ENCODE measurements around the gene AP4B1.

The AP4B1 gene

DNA sequence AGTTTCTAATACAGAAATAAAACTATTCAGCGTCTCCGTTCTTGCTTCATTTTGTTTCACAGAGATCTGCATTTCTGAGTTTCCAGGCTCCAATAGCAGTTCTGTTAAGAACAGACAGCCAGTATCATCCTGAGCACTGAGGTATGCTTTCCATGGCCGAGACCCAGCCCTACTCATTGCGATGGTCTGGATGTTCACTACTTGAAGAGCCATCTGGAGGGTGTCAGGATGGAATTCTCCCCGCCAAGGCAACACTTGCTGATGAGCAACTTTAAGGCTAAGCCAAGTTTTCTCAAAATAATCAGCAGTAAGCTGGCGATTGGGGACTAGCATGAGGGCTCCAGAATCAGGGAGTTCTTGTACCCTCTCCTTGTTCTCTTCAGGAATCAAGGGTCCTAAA lies 9.5 kb downstream of the AP4B1 start:
- no peak overlapping the region for H3K27ac ChIP-seq (replicated peaks; ENCODE audit: low read length)
- H3K79me1 ChIP-seq (ENCODE audit: low read depth, low read length) = no peaks in the 10 kb centered on the region
- H3K18ac ChIP-seq (ENCODE audit: low read length) = no peak overlapping the region
- H3K36me3 ChIP-seq (replicated peaks in 1 of 2; ENCODE audit: control insufficient read depth in 2 of 2, insufficient read depth in 2 of 2, low read length in 2 of 2) = peaks cover 3 to 56% of the 10 kb centered on the region in 2 donors
- H3K4me3 ChIP-seq (ENCODE audit: low read length in 2 of 2) = no peak overlapping the region
- H2BK12ac ChIP-seq (ENCODE audit: low read length) = no peak overlapping the region
- H3K23ac ChIP-seq (ENCODE audit: low read depth, low read length, poor library complexity) = no peak overlapping the region
- H3K4ac ChIP-seq (ENCODE audit: low read length) = no peak overlapping the region
- H2BK15ac ChIP-seq (ENCODE audit: low read length) = no peak overlapping the region
- H3K9ac ChIP-seq (ENCODE audit: low read depth, low read length, poor library complexity) = no peak overlapping the region
- H3K9me3 ChIP-seq (replicated peaks in 1 of 2; ENCODE audit: control insufficient read depth in 2 of 2, insufficient read depth in 1 of 2, low read depth in 1 of 2, low read length in 2 of 2) = no peaks in the 10 kb centered on the region
- H3K14ac ChIP-seq (ENCODE audit: low read length) = no peak overlapping the region
- H3K27me3 ChIP-seq (ENCODE audit: control insufficient read depth in 3 of 3, insufficient read depth in 3 of 3, low read depth in 1 of 3, low read length in 3 of 3) = no peaks in the 10 kb centered on the region
- H4K8ac ChIP-seq (ENCODE audit: low read depth, low read length) = no peak overlapping the region
- no peaks in the 10 kb centered on the region for H3K4me1 ChIP-seq (ENCODE audit: control insufficient read depth in 2 of 2, insufficient read depth in 1 of 2, low read depth in 1 of 2, low read length in 2 of 2)
- H2AK5ac ChIP-seq (ENCODE audit: low read depth, low read length) = no peak overlapping the region
- DNase-seq (ENCODE audit: low spot score) = no peak
- H2AFZ ChIP-seq (ENCODE audit: low read length) = no peak overlapping the region
- H2BK120ac ChIP-seq (ENCODE audit: low read depth, low read length) = no peak overlapping the region
- no peak overlapping the region for H3K4me2 ChIP-seq (ENCODE audit: insufficient read depth, low read length, poor library complexity, severe bottlenecking)
- no CpG with 5 or more reads among the region's 6 CpGs for WGBS, 2 donors (ENCODE audit: extremely low coverage in 2 of 2, insufficient read length in 2 of 2, insufficient replicate concordance in 1 of 2)
- no peak overlapping the region for H4K91ac ChIP-seq (ENCODE audit: low read depth, low read length, poor library complexity)
- H2BK5ac ChIP-seq (ENCODE audit: low read length) = no peak overlapping the region

DNA sequence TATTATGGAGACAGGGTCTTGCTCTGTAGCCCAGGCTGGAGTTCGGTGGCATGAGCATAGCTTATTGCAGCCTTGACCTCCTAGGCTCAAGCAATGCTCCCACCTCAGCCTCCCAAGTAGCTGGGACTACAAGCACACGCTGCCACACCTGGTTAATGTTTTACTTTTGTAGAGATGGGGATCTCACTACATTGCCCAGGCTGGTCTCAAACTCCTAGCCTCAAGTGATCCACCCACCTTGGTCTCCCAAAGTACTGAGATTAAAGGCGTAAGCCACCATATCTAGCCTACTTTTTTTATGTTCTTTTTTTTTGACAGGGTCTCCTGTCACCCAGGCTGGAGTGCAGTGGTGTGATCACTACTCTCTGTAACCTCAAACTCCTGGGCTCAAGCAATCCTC lies 11.3 kb downstream of the AP4B1 start:
- peaks cover 2 to 38% of the 10 kb centered on the region in 2 donors for H3K36me3 ChIP-seq (replicated peaks in 1 of 2; ENCODE audit: control insufficient read depth in 2 of 2, insufficient read depth in 2 of 2, low read length in 2 of 2)
- no CpG with 5 or more reads among the region's 3 CpGs for WGBS, 2 donors (ENCODE audit: extremely low coverage in 2 of 2, insufficient read length in 2 of 2, insufficient replicate concordance in 1 of 2)
- H4K8ac ChIP-seq (ENCODE audit: low read depth, low read length) = no peak overlapping the region
- no peak overlapping the region for H2BK120ac ChIP-seq (ENCODE audit: low read depth, low read length)
- H3K4me3 ChIP-seq (ENCODE audit: low read length in 2 of 2) = no peak overlapping the region
- no peak overlapping the region for H4K91ac ChIP-seq (ENCODE audit: low read depth, low read length, poor library complexity)
- H3K9ac ChIP-seq (ENCODE audit: low read depth, low read length, poor library complexity) = no peak overlapping the region
- H3K9me3 ChIP-seq (replicated peaks in 1 of 2; ENCODE audit: control insufficient read depth in 2 of 2, insufficient read depth in 1 of 2, low read depth in 1 of 2, low read length in 2 of 2) = no peaks in the 10 kb centered on the region
- H3K4me1 ChIP-seq (ENCODE audit: control insufficient read depth in 2 of 2, insufficient read depth in 1 of 2, low read depth in 1 of 2, low read length in 2 of 2) = no peaks in the 10 kb centered on the region
- no peaks in the 10 kb centered on the region for H3K79me1 ChIP-seq (ENCODE audit: low read depth, low read length)
- H2AFZ ChIP-seq (ENCODE audit: low read length) = no peak overlapping the region
- no peak overlapping the region for H2BK12ac ChIP-seq (ENCODE audit: low read length)
- H3K18ac ChIP-seq (ENCODE audit: low read length) = no peak overlapping the region
- no peaks in the 10 kb centered on the region for H3K27me3 ChIP-seq (ENCODE audit: control insufficient read depth in 3 of 3, insufficient read depth in 3 of 3, low read depth in 1 of 3, low read length in 3 of 3)
- no peak for DNase-seq (ENCODE audit: low spot score)
- no peak overlapping the region for H2BK5ac ChIP-seq (ENCODE audit: low read length)
- no peak overlapping the region for H3K4ac ChIP-seq (ENCODE audit: low read length)
- no peak overlapping the region for H3K14ac ChIP-seq (ENCODE audit: low read length)
- H3K23ac ChIP-seq (ENCODE audit: low read depth, low read length, poor library complexity) = no peak overlapping the region
- H2AK5ac ChIP-seq (ENCODE audit: low read depth, low read length) = no peak overlapping the region
- H2BK15ac ChIP-seq (ENCODE audit: low read length) = no peak overlapping the region
- no peak overlapping the region for H3K27ac ChIP-seq (replicated peaks; ENCODE audit: low read length)
- no peak overlapping the region for H3K4me2 ChIP-seq (ENCODE audit: insufficient read depth, low read length, poor library complexity, severe bottlenecking)

DNA sequence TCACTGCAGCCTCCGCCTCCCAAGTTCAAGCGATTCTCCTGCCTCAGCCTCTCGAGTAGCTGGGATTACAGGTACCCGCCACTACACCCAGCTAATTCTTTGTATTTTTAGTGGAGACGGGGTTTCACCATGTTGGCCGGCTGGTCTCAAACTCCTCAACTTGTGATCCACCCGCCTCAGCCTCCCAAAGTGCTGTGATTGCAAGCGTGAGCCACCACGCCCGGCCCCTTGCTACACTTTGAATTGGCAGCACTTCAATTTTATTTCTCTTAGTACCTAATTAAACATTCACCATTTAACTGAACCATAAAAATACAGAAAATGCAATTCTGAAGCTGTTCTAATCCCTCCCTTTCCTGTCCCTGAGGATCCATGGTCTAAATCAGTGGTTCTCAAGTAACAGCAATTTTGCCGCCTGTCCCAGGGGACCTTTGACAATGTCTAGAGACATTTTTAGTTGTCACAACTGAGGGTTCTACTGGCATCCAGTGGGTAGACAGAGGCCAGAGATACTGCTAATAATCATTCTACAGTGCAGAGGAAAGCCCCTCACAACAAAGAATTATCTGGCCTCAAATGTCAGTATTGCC lies 12.9 kb downstream of the AP4B1 start:
- H4K8ac ChIP-seq (ENCODE audit: low read depth, low read length) = no peak overlapping the region
- no peaks in the 10 kb centered on the region for H3K79me1 ChIP-seq (ENCODE audit: low read depth, low read length)
- no peak overlapping the region for H3K4me2 ChIP-seq (ENCODE audit: insufficient read depth, low read length, poor library complexity, severe bottlenecking)
- H2BK120ac ChIP-seq (ENCODE audit: low read depth, low read length) = no peak overlapping the region
- H3K9ac ChIP-seq (ENCODE audit: low read depth, low read length, poor library complexity) = no peak overlapping the region
- no peak overlapping the region for H2AK5ac ChIP-seq (ENCODE audit: low read depth, low read length)
- H3K27ac ChIP-seq (replicated peaks; ENCODE audit: low read length) = no peak overlapping the region
- no peaks in the 10 kb centered on the region for H3K9me3 ChIP-seq (replicated peaks in 1 of 2; ENCODE audit: control insufficient read depth in 2 of 2, insufficient read depth in 1 of 2, low read depth in 1 of 2, low read length in 2 of 2)
- H3K18ac ChIP-seq (ENCODE audit: low read length) = no peak overlapping the region
- H3K36me3 ChIP-seq (replicated peaks in 1 of 2; ENCODE audit: control insufficient read depth in 2 of 2, insufficient read depth in 2 of 2, low read length in 2 of 2) = peaks cover 0 to 27% of the 10 kb centered on the region in 2 donors
- no peak overlapping the region for H3K4me3 ChIP-seq (ENCODE audit: low read length in 2 of 2)
- no peak overlapping the region for H3K23ac ChIP-seq (ENCODE audit: low read depth, low read length, poor library complexity)
- no peaks in the 10 kb centered on the region for H3K27me3 ChIP-seq (ENCODE audit: control insufficient read depth in 3 of 3, insufficient read depth in 3 of 3, low read depth in 1 of 3, low read length in 3 of 3)
- H2BK5ac ChIP-seq (ENCODE audit: low read length) = no peak overlapping the region
- no peak for DNase-seq (ENCODE audit: low spot score)
- no CpG with 5 or more reads among the region's 11 CpGs for WGBS, 2 donors (ENCODE audit: extremely low coverage in 2 of 2, insufficient read length in 2 of 2, insufficient replicate concordance in 1 of 2)
- no peaks in the 10 kb centered on the region for H3K4me1 ChIP-seq (ENCODE audit: control insufficient read depth in 2 of 2, insufficient read depth in 1 of 2, low read depth in 1 of 2, low read length in 2 of 2)
- H3K14ac ChIP-seq (ENCODE audit: low read length) = no peak overlapping the region
- H2BK15ac ChIP-seq (ENCODE audit: low read length) = no peak overlapping the region
- H4K91ac ChIP-seq (ENCODE audit: low read depth, low read length, poor library complexity) = no peak overlapping the region
- H2BK12ac ChIP-seq (ENCODE audit: low read length) = no peak overlapping the region
- no peak overlapping the region for H3K4ac ChIP-seq (ENCODE audit: low read length)
- H2AFZ ChIP-seq (ENCODE audit: low read length) = no peak overlapping the region

DNA sequence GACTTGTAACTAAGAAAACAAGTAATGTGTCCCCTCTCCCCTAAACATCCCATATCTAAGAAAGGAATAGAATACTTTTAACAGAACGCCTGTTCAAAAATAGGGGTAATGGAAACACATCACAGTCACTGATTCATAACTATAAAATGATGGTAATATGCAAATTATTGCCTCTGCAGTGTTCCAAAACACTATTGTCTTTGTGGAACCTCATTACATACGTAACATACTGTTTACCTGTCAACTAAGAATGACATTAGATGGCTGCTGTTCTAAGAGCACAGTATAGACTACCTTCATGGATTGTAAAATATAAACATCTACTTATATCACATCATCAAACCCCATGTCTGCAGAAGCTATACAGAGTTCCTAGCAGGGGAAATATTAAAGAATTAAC lies 13.8 kb downstream of the AP4B1 start:
- Histone ChIP-seq H2BK15ac (ENCODE audit: low read length) (no peak overlapping the region), H2AK5ac (ENCODE audit: low read depth, low read length) (no peak overlapping the region), H4K91ac (ENCODE audit: low read depth, low read length, poor library complexity) (no peak overlapping the region), H2BK5ac (ENCODE audit: low read length) (no peak overlapping the region), H3K4me1 (ENCODE audit: control insufficient read depth in 2 of 2, insufficient read depth in 1 of 2, low read depth in 1 of 2, low read length in 2 of 2) (no peaks in the 10 kb centered on the region), H3K79me1 (ENCODE audit: low read depth, low read length) (no peaks in the 10 kb centered on the region), H3K18ac (ENCODE audit: low read length) (no peak overlapping the region), H2BK12ac (ENCODE audit: low read length) (no peak overlapping the region), H3K27ac (replicated peaks; ENCODE audit: low read length) (no peak overlapping the region), H3K4ac (ENCODE audit: low read length) (no peak overlapping the region), H2AFZ (ENCODE audit: low read length) (no peak overlapping the region), H3K23ac (ENCODE audit: low read depth, low read length, poor library complexity) (no peak overlapping the region), H3K27me3 (ENCODE audit: control insufficient read depth in 3 of 3, insufficient read depth in 3 of 3, low read depth in 1 of 3, low read length in 3 of 3) (no peaks in the 10 kb centered on the region), H3K9me3 (replicated peaks in 1 of 2; ENCODE audit: control insufficient read depth in 2 of 2, insufficient read depth in 1 of 2, low read depth in 1 of 2, low read length in 2 of 2) (no peaks in the 10 kb centered on the region), H3K4me3 (ENCODE audit: low read length in 2 of 2) (no peak overlapping the region), H3K14ac (ENCODE audit: low read length) (no peak overlapping the region), H4K8ac (ENCODE audit: low read depth, low read length) (no peak overlapping the region), H2BK120ac (ENCODE audit: low read depth, low read length) (no peak overlapping the region), H3K4me2 (ENCODE audit: insufficient read depth, low read length, poor library complexity, severe bottlenecking) (no peak overlapping the region), H3K9ac (ENCODE audit: low read depth, low read length, poor library complexity) (no peak overlapping the region), H3K36me3 (replicated peaks in 1 of 2; ENCODE audit: control insufficient read depth in 2 of 2, insufficient read depth in 2 of 2, low read length in 2 of 2) (peaks cover 0 to 18% of the 10 kb centered on the region in 2 donors)
- no peak for DNase-seq (ENCODE audit: low spot score)
- no CpG with 5 or more reads among the region's 2 CpGs for WGBS, 2 donors (ENCODE audit: extremely low coverage in 2 of 2, insufficient read length in 2 of 2, insufficient replicate concordance in 1 of 2)

Measured in neuronal stem cell (in vitro differentiated cells).